HG03064 (cell line): ENCODE measurements around the gene ATP8A2.
"Not testable (repeated sequence)": the region's sequence is repeated elsewhere in the genome, so short reads cannot be mapped to it uniquely, and the experiment has no call there.

ENCODE experiments used
- ATAC-seq: cut with Tn5 transposase; IDR thresholded peaks from one replicate; pipeline ENCODE4 v1.9.1; 2021; ENCODE audit warnings: low read depth; ENCODE audit not compliant: unreplicated experiment

Gene ATP8A2

DNA sequence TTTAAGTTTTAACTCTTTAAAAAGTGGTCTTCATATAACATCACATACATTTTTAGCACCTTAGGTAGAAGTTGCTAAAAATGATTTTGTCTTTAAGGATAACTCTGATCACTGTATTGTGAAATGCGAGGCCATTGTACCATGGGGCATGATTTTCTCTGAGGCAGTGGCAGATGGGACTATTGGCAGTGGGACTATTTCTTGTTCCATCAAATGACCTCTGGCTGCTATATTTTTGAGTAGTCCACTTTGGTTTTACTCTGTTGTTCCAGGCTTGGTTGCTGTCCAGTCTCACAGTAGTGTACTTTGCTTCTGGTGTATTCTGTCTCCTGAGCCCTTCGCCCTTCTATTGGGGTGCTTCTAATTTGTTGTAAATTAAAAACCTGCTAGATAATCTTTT is 156.5 kb downstream of the ATP8A2 start:
- no peak for ATAC-seq

DNA sequence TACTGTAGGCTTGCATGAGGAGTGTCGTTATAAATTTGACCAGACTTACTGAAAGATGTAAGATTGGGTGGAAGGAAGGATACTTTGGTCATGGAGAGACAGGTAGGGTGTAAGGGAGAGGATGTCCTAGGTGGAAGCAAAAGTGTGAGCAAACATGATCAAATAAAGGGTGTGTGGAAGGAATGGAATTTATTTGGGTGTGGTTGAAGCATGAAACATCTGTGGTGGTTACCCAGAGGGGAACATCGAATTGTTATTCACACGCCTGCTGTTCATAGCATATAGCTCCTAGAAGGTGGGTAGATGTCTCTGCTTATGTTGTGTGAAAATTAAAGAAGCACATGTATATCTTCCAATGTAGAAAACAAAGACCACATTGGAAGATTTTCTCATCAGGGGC is 157.7 kb downstream of the ATP8A2 start:
- ATAC-seq = no peak

DNA sequence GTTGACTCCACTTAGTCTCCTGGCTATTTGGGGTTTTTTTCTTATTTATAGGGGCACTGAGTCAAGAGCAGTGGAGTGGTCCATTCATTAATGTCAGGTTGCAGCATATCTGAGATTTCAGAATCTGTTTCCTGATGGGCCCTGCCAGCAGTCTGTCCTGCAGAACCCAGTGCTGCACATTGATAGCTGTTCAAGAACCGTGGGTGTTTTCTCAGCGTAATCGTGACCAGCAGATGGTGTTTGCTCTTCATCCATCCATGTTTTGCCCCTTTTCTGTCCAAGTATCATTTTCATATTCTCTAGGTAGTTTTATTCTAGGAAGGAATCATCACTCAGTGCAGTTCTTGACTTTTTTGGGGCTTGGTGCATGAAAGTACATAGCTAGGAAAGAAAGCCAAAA is 166.5 kb downstream of the ATP8A2 start:
- ATAC-seq = no peak

GRCh38 chr13:25541434-25542123 is 169.8 kb downstream of the ATP8A2 start:
- no peak for ATAC-seq

DNA sequence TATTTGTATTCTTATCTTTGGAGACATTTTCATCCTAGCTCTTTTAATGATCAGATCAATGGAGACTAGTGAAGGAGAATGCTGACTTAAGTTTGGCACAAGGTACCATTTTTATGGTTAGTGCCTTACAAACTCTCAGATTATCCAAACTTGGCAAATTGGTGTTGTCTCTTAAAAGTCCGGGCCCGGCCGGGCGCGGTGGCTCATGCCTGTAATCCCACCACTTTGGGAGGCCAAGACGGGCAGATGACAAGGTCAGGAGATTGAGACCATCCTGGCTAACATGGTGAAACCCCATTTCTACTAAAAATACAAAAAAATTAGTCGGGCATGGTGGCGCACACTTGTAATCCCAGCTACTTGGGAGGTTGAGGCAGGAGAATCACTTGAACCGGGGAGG is 177.2 kb downstream of the ATP8A2 start:
- not testable (repeated sequence) for ATAC-seq

GRCh38 chr13:25561812-25562211 is 190.0 kb downstream of the ATP8A2 start:
- ATAC-seq = no peak

GRCh38 chr13:25570185-25570584 is 198.4 kb downstream of the ATP8A2 start:
- ATAC-seq = no peak

GRCh38 chr13:25571237-25571636 is 199.5 kb downstream of the ATP8A2 start:
- no peak for ATAC-seq

- not testable (repeated sequence) for ATAC-seq
Observed at GRCh38 chr13:25572171-25572570, 200.4 kb downstream of the ATP8A2 start.

GRCh38 chr13:25574437-25575411 is 202.9 kb downstream of the ATP8A2 start:
- ATAC-seq = no peak

DNA sequence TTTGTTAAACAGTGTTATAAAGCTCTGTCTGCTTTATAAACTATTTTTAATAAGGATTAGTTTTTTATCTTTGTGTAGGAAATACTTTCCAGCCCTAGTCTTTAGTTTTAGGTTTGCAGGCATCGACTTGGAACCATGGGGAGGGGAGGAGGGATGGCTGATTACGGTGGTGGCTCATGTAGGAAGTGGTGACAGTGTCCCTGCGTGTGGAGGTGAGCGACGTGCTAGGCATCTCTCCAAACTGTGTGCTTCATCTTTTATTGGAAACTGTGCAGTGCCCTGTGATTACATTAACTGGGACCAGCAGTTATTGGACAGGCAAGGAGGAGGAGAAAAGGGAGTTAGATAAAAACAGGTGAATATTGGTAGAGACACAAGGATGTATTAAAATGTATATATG is 203.8 kb downstream of the ATP8A2 start:
- ATAC-seq = no peak

GRCh38 chr13:25578526-25578925 is 206.8 kb downstream of the ATP8A2 start:
- ATAC-seq = no peak

- no peak for ATAC-seq
Observed at GRCh38 chr13:25579221-25579620, 207.4 kb downstream of the ATP8A2 start.

- ATAC-seq = no peak
Observed at GRCh38 chr13:25581351-25581750, 209.6 kb downstream of the ATP8A2 start.

GRCh38 chr13:25584087-25584486 is 212.3 kb downstream of the ATP8A2 start:
- no peak for ATAC-seq

DNA sequence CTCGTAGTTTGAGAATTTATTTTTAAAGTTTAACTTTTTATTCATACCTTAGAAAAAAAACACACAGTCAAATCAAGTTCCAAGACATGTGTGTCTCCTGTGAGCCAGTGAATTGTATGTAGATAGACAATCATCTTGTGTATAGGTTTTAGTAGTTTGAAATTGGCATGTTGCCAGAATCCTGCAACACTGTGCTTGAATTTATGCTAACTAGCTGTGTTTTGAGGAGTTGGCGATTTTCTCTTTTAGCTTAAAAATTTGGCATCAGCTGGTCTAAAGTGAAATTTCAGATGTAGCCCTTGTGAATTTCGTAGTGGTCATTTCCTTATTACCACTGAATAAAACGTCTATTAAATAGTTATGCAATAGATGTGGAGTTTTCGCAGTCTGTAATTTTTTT is 213.2 kb downstream of the ATP8A2 start:
- ATAC-seq = no peak

- no peak for ATAC-seq
Observed at GRCh38 chr13:25587326-25587980, 215.7 kb downstream of the ATP8A2 start.

DNA sequence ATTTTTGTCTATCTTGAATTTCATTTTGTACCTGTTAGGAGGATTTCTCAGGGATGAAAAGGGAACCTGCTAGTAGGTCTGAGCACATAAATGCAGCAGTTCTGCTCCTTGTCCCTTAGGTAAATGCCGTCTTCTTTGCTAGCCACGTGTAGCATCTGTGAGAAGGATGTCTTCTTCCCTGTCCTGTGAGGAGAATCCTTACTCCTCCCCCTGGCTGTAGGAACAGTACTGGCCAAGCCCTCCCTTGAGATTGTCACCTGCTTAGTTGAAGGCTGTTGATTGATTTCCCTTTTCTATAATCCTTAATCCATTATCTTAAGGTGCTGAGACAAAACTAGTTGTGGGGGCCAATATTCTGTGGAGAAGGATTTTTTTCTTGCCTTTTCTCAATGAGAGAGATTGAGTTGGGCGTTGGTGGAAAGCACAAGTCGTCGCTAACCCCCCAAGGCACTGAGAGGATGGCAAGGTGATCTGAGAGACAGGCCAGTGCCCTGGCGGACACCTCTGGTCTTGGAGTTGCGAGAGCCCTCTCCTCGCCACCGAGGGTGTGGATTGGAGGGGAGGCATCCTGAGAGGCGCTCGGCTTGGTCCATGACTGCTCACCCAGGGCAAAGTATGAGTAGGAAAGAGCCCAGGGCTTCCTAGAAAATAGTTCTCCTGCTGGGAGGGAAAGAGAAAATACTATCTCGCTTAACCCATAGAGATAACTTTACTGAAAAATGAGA is 216.7 kb downstream of the ATP8A2 start:
- no peak for ATAC-seq

- ATAC-seq = no peak
Observed at GRCh38 chr13:25598421-25598820, 226.6 kb downstream of the ATP8A2 start.

DNA sequence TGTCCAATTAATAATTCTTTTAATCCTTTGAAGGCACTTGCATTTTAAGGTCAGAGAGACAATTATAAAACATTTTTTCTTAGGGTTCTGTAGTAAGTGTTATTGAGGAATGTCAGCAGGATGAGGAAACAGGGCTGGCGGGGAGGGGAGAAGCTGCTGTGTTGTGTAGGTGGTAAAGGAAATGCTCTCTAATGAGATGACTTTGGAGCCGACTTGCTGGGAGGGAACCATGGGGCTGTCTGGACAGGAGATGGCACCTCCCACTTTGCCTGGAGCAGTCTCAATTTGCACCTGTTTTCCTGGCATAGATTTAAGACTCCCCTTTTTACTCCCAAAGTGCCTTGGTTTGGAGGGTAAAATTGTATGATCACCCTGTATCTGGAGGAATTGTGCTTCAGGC is 230.4 kb downstream of the ATP8A2 start:
- ATAC-seq = no peak

- ATAC-seq = no peak
Observed at GRCh38 chr13:25604106-25604505, 232.3 kb downstream of the ATP8A2 start.
